Measurements from ENCODE around the gene ESPN.
A peak's percentile ranks its signal among the peaks of the same experiment; 100 is the strongest.

ESPN gene

DNA sequence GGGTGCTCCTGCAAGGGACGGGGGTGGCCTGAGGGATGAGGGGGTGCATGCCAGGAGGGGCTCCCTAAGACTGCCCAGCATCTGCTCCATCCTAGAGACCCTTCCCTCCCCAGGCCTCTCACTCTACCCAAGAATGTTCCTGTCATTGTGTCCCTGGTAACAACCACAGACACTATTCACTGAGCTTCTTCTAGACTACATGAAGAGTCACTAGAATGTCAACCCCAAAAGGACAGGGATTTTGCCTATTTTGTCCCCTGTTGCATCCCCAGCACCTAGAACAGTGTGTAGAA is 38.5 kb downstream of the ESPN start:
- DNase-seq (ENCODE audit: low read depth in 1 of 2, low spot score in 1 of 2): no peak

DNA sequence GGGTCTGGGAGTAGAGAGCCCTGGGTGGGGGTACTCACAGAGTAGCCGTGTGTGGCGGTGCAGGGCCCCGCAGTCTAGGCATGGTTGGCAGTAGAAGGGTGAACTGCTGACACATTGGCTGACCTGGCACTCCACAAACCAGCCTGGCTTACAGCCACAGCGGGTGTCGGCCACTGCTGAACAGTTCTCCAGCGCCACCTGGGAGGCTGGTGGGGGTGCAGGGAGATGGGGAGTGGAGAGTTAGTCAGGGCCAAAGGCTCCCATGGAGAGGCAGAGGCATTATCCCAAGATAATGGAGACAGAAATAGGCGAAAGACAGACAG is 39.9 kb downstream of the ESPN start:
- no peak for DNase-seq (ENCODE audit: low read depth in 1 of 2, low spot score in 1 of 2)

DNA sequence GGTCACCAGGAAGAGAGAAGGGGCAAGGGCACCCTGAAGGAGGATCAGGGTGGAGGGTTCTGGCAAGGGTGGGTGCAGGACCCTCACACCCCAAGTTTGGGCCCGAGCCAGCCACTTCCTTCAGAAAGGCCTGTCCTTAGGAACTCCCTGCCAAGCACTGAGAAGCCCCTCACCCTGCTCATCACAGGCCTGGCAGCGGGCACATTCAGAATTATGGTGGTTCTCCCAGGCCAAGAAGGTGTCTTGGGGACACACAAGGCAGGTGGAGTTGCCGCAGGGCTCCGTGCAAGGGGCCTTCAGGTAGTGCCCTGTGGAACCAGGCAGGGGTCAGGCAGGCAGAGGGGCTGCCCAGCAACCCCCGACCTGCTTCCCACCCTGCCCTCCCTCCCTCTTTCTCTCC is 40.3 kb downstream of the ESPN start:
- DNase-seq (ENCODE audit: low read depth in 1 of 2, low spot score in 1 of 2): no peak

DNA sequence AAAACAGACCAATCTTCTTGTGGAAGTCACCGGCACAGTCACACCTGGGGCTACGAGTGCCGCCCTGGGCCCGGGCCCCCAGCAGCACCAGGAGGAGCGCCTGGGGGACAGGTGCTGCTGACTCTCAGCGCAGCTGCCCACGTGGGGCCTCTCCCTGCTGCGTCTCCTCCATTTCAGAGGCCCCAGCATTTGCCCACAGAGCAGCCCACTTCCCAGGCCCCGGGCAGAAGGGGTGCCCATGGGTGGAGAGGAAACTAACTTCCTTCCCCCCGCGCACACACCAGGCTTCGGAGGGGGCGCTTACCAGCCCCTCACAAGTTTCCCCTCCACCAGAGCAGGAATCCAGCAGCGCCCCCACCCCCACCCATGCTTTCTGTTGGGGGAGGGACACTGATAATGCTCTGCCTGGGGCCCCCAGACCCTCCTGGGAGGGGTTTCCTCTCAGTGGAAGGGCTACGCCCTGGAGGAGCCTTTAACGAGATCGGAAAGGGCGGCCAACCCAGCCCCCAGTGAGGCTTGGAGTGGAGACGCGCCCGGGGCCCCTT is 41.0 kb downstream of the ESPN start:
- no peak for DNase-seq (ENCODE audit: low read depth in 1 of 2, low spot score in 1 of 2)

DNA sequence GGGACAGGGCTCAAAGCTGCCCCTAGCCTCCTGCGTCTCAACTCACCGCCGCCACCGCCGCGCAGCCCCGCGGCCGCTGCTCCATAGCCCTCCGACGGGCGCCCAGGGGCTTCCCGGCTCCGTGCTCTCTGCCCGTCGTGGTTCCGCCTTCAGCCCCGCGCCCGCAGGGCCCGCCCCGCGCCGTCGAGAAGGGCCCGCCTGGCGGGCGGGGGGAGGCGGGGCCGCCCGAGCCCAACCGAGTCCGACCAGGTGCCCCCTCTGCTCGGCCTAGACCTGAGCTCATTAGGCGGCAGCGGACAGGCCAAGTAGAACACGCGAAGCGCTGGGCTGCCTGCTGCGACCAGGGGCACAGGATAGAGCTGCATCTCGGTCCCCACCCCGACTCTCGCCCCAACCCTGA is 41.4 kb downstream of the ESPN start, which contains the start of gene TNFRSF25:
TSS of gene TNFRSF25 (minus strand) at position 151 of the 400 bp plus-strand sequence. CDS start at position 85, 66 bp downstream.
- no peak for DNase-seq (ENCODE audit: low read depth in 1 of 2, low spot score in 1 of 2)

DNA sequence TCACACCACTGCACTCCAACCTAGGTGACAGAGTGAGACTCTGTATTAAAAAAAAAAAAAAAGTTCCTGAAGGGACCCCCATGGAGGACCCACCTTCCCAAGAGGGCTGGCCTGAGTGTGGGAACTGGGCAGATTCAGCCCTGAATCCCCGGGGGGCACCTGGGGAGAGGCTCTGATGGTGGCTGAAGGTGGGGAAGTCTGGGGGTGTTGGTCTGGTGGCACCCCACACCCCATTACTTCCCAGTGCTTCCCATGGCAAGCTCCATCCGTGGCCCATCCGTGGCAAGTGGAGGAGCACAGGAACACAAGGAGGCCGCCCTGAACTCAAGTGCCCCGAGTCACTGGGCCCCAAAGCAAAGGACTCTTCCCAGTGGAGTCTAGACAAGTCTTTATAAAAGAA is 42.2 kb downstream of the ESPN start:
- DNase-seq (ENCODE audit: low read depth in 1 of 2, low spot score in 1 of 2): no peak

DNA sequence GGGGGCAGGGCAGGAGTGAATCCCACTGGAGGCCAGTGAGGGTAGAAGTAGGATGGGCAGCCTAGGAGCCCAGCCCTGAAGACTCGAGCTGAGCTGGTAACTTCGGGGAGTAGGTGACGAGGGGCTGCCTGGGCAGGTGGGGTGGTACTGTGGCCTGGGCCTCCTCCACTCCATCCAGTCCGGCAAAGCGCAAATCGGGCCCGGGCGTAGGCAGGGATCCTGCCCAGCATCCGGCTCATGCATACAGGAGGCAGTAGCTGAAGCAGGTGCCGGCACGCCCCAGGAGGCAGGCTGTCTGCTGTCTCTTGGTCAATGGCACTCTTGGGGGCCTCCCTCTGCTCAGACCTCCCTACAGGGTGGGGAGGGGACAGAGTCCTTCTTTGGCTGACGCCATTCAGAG is 42.6 kb downstream of the ESPN start:
- DNase-seq (ENCODE audit: low read depth in 1 of 2, low spot score in 1 of 2): no peak

DNA sequence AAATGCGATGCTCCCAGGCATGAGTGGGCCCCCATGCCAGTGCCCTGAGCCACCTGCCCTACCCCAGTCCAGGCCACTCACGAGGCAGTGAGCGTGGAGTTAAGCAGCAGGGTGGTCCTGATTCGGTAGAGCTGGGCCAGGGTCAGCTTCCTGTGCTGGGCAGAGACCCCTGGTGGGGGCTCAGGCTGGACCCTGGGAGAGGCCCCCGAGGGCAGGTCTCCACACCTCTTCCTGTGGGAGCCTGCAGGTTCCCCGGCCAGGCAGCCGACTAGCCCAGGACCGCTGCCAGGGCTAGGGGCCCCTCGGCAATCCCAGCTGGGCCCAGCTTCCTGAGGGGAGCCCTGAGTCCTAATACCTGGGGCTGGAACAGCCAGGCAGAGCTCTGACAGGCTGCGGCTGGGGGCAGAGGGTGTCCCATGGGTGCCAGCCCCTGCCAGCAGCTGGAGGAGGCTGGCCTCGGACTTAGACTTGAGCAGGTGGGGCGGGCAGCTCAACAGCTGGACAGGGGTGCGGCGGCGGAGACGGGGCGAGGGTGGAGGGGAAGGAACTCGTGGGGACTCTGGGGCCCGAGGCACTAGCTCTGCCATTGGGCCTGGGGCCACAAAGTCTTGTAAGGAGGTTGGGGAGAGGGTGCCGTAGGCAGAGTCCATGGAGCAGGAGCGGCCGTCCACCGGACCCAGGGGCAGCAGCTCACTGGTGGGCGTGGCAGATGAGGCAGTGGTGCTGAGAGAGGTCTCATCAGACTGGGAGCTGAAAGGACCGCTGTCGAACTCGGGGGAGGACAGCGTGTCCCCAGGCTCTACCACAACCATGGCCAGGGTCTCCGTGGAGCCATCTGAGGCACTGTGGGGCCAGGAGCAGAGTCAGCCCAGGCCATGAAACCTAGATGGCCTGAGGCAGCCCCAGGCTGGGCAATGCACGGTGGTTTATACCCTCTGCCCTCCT is 43.4 kb downstream of the ESPN start:
- DNase-seq (ENCODE audit: low read depth in 1 of 2, low spot score in 1 of 2): no peak

DNA sequence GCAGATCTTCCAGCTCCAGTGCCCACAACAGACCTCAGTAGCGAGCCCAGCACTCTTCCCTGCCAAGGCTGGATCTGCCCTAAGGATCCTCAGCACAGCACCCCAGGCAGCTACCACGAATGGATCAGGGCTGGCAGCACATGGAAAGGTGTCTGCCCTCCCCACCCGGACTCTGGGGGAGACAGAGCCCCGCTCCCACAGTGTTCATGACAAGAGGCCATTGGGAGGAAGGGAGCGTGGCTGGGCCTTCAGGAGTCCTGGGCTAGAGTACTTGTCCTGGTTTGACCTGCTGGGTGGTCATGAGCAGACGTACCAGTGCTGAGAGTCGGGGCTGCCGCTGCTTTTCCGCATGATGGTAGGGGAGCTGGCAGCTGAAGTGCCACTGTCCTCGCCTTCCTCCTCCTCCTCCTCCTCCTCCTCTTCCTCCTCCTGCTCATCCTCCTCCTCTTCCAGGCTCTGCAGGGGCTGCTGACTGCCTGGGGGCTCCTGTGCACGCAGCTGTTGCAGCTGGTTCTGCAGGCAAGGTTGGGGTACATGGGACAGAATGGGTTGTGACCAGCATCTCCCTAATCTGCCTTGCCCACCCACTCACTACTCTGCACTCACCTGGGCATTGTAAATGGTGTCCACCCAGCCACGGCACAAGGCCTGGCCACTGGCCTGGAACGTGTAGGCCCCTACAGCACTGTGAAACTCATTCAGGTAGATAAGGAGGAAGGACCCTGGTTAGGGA is 44.3 kb downstream of the ESPN start:
- no peak for DNase-seq (ENCODE audit: low read depth in 1 of 2, low spot score in 1 of 2)

DNA sequence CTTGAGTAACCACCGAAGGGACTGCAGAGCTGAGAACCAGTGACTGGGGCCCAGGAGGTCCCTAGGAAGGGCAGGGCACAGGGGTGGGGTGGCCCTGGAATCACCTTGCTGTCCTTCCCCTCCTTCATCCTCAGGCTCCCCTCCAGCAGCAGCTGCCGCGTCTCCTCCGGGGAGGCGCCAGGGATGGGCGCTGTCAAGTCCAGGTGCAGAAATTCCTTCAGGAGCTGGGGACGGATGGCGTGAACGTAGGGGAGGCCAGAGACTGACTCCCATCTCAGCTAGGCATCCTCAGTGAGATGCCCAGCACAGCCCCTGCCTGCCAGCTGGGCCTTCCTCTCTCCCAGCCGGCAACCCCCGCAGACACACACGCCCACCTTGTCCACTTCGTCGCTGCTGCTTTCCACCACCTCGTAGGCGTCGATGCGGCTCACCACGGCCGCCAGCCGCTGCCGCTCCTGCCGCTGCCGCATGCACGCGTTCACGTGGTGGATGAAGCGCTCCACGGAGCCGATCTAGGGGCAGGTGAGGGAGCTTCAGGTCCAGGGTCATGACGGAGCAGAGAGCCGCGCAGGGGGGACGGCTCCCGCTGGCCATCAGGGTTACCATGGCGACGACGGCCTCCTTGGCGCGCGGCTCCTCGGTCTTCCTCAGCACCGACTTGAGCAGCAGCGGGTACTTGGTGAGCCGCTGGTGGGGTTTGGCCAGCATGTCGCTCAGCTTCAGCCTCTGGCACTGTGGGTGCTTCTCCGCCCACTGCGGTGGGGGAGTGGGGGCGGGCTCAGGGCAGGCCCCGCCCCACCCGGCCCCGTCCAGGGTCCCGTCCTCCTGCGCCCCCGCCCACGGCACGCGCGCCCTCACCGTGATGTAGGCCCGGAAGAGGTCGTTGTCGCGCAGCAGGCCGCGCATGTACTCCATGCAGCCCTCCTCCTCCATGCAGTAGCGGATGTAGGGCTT is 45.8 kb downstream of the ESPN start:
- no peak for DNase-seq (ENCODE audit: low read depth in 1 of 2, low spot score in 1 of 2)

DNA sequence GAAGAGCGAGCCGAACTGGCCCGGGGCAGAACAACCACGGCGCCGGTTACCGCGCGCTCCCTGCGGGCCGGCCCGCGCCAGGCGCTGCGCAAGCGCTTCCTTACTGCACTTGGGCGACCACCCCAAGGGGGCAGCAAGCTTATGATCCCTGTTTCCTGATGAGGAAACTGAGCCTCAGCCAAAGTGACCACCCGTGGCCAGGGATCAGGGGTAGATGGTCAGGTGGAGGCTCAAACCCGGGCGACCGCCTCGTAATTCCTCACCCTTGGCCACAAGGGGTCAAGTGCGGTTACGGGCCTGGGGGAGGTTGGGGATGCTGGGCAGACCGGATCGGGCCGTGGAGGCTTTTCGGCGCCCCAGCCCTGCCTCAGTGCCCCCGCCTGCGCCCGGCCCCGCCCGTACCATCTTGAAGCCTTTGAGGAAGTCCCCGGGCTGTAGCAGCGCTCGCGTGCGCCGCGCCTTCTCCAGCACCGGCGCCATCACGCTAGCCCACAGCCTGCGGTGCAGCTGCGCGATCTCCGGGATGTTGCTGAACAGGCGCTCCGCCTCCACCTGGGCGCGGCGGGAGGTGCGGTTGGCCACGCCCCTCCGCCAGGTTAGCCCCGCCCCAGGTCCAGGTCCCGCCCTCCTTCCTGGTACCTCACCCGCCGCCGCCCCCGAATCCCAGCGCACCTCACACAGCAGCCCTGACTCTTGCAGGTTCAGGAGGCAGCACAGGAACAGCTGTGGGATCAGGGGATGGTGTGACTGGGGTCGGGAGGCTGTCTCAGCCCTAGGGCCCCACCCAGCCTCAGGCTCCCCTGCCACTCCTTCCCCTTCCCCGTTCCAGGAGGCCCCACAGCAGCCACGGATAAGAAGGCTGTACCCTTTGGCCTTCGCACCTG is 46.8 kb downstream of the ESPN start:
- DNase-seq (ENCODE audit: low read depth in 1 of 2, low spot score in 1 of 2): no peak

DNA sequence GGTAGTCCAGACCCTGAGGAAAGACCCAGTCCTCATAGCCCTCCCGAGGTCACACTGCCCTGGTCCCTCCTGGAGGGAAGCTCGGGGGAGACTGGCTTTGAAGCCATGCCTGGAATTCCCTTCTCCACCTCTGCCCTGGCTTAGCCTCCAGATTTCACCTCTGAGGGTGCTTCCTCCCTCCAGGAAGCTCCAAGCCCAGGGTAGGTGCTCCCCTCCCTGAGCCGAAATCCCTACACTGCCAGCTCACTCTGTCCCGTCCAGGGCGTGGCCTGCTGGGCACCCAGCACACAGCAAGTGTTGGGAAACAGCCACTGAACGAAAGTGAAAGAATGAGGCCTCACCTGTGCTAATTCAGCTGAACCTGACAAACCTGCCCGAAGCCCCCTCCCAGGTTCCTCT is 47.4 kb downstream of the ESPN start:
- no peak for DNase-seq (ENCODE audit: low read depth in 1 of 2, low spot score in 1 of 2)

DNA sequence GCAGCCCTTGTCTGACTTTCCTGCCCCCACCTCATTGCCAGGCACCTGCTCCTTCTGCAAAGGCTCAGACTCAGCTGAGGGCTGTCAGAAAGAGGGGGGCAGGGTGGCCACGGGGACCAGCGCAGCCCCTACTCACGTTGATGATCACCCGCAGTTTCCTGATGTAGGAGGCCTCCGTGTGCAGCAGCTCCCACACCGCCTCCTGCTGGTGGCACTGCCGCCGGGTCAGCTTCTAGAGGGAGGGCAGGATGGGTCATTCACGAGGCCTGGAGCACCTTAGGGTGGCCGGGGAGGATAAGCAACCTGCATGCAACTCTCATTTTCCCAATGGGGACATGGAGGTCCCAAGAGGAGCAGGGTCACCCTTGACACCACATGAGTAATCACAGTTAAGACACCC is 47.8 kb downstream of the ESPN start:
- DNase-seq (ENCODE audit: low read depth in 1 of 2, low spot score in 1 of 2): no peak

DNA sequence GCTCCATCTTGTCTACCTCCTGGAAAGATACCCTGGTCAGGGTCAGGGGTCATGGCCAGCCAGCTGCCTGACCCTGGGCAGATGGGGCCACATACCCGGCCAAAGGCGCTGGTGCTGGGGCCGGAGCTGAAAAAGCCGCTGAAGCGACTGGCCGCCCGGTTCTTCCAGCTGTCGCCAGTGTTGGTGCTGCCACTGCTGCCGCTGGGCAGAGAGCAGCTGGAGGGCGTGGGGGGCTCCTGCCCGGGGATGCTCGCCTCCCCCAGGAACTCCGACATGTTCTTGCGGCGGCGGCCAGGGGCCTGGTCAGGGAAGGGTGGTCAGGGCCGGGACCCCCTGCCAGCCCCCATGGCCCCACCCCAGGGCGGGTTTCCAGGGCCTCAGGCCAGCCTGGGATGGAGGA is 48.6 kb downstream of the ESPN start:
- DNase-seq (ENCODE audit: low read depth in 1 of 2, low spot score in 1 of 2): no peak

DNA sequence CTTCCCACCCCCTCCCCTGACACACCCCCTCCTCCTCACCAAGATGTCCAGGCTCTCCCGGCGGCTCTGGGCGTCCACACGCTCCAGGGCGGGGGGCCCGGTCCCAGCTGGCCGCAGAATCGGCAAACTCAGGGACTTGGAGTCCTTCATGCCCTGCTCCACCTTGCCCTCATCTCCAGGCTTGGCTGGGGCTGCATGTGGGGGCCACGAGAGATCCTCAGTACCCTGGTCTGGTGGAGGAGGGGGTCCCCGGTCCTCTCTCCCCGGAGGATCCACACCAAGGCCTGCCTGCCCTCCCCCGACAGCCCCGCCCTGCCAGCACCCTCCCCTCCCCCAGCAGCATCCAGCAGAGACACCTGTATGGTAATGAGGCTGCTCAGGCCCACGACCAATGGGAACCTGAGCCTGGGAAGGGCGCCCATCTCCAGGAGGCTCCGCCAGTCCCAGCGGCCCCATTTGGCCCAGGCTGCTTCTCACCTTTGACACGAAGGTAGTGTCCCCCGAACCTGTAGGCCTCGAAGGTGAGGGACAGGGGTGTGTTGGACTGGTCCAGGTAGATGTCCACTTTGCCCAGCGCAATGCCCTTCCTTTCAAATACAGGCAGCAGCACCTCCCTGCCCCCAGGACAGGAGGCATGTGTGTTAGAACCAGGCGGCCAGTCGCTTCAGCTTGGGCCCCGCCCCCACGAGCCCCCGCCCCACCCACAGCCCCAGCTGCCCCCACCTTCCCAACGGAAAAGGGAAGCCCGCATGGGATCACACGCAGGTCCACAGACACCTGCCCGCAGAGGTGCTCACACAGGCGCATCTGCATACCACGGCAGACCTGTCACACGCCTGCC is 49.6 kb downstream of the ESPN start:
- DNase-seq (ENCODE audit: low read depth in 1 of 2, low spot score in 1 of 2): no peak

DNA sequence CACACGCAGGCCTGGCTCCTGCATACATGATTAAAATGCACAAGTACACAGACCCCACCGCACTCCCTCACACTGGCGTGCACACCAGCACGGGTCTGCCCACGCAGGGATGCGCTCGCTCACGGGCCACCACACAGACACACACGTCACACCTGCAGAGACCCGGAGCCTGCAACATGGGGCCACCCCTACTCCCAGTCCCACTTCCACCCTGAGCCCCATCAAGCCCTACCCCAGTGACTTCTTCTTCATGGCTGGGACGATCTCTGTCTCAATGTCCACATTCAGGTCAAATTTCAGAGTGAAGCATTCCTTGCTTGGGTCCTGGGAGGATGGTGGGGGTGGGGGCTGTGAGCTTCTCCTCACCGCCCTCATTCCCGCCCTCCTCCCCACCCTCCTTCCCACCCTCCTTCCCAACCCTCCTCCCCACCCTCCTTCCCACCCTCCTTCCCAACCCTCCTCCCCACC is 50.3 kb downstream of the ESPN start:
- DNase-seq (ENCODE audit: low read depth in 1 of 2, low spot score in 1 of 2): no peak

DNA sequence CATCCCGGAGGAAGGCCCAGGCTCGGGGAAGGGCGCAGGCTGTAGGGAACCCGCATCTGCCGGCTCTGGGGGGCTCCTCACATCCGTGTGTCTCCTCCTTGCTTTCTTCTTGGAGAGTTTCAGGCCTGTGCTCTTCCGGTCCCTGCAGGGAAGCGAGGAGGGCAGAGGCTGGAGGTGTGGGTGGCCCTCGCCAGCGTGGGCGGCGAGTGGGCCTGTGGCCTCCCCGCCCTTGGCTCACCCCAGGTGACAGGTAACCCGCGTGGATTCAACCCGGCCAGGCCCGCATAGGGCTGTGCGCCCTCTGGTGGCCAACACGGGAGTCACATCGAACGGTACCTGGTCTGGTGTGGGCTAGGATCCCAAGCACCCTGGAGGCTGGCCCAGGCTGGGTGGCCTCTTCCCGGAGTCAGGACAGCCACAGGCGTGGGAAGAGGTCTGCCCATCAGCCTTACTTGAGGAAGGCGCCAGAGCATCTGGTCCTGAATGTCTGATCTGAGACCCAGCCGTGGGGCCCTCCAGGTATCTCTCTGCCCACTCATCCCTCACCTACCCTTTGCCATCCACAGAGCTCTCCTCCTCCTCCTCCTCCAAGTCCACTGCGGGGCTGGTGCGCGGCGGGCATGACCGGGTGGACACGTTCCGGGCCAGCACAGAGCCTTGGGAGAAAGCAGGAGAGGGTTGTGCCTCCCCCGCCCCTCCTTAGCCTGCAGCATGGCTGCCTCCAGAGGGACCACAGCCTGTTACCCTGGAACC is 51.0 kb downstream of the ESPN start:
- peak; percentile 66 to 68 for DNase-seq (ENCODE audit: low read depth in 1 of 2, low spot score in 1 of 2)

DNA sequence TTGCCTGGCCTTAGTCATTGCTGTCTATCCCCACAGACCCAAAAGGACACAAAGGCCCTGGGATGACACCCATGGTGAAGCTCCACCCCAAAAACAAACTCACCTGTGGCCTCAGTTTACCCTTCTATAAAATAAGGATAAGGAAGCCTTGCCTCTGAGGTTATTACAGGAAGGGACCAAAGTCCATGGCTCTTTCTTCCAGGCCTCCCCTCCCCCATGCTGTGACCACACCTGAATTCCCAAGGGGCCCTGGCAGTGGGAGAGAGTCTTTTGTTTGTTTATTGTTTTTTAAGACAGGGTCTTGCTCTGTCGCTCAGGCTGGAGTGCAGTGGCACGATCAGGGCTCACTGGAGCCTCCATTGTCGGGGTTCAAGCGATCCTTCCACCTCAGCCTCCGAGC is 51.9 kb downstream of the ESPN start:
- DNase-seq (ENCODE audit: low read depth in 1 of 2, low spot score in 1 of 2): no peak

All from activated CD4-positive, alpha-beta T cell treated with anti-CD3 and anti-CD28 coated beads, Interleukin-2, amount 50 U/mL, for 24 hours (primary cell).